GM23338 (cell line): ENCODE measurements around the gene GPR176. TPM values are rescaled to one million over a fixed set of nuclear protein-coding genes. Genes with fewer than 3 reads are reported as not detected.
A peak's percentile ranks its signal among the peaks of the same experiment; 100 is the strongest.

Experiments used
- ATAC-seq: fragments of 200-7000 bp; cut with Tn5 transposase; 3 replicates; pipeline ENCODE4 v1.9.1; 2020
- DNase-seq: peaks from one replicate; pipeline ENCODE4 v3.0.0-alpha.2; 2015; ENCODE audit warnings: low spot score
- H2AFZ ChIP-seq: fragments of 200-600 bp; sonication (generic); 2 replicates; pipeline ENCODE4 v1.8.0; 2016; ENCODE audit warnings: antibody characterized with exemption, mild to moderate bottlenecking, moderate library complexity
- H3F3A ChIP-seq: fragments of 200-600 bp; sonication (generic); replicated peaks from 2 replicates; pipeline ENCODE4 v1.8.0; 2017; ENCODE audit warnings: antibody characterized with exemption, mixed run types, low read depth
- H3K27ac ChIP-seq: fragments of 200-600 bp; sonication (generic); 2 replicates; pipeline ENCODE4 v1.6.1; 2016; ENCODE audit warnings: low read depth
- H3K27me3 ChIP-seq: fragments of 200-600 bp; sonication (generic); 2 replicates; pipeline ENCODE4 v1.8.0; 2016; ENCODE audit warnings: mild to moderate bottlenecking, mixed run types, moderate library complexity; ENCODE audit not compliant: insufficient read depth
- H3K36me3 ChIP-seq: fragments of 200-600 bp; sonication (generic); 2 replicates; pipeline ENCODE4 v1.8.0; 2016; ENCODE audit warnings: mild to moderate bottlenecking; ENCODE audit not compliant: insufficient read depth
- H3K4me1 ChIP-seq: fragments of 200-600 bp; sonication (generic); 2 replicates; pipeline ENCODE4 v1.8.0; 2016; ENCODE audit warnings: mild to moderate bottlenecking, moderate library complexity; ENCODE audit not compliant: insufficient read depth
- H3K4me2 ChIP-seq: fragments of 200-600 bp; sonication (generic); 2 replicates; pipeline ENCODE4 v1.7.1; 2017; ENCODE audit warnings: mixed run types
- H3K4me3 ChIP-seq: fragments of 200-600 bp; sonication (generic); 2 replicates; pipeline ENCODE4 v1.6.1; 2016; ENCODE audit warnings: mixed run types
- H3K79me2 ChIP-seq: fragments of 200-600 bp; sonication (generic); replicated peaks from 2 replicates; pipeline ENCODE4 v1.8.0; 2017; ENCODE audit warnings: mild to moderate bottlenecking; ENCODE audit not compliant: insufficient read depth
- H3K9me2 ChIP-seq: fragments of 200-600 bp; sonication (generic); 2 replicates; pipeline ENCODE4 v1.8.0; 2017; ENCODE audit not compliant: insufficient read depth
- H4K20me1 ChIP-seq: fragments of 200-600 bp; sonication (generic); replicated peaks from 2 replicates; pipeline ENCODE4 v1.8.0; 2017; ENCODE audit warnings: mild to moderate bottlenecking; ENCODE audit not compliant: insufficient read depth
- H3K27ac Mint-ChIP-seq: 2 replicates; pipeline ENCODE4 v1.8.0; 2020; ENCODE audit warnings: inconsistent platforms, mild to moderate bottlenecking, moderate library complexity, mixed read lengths
- H3K27me3 Mint-ChIP-seq: 3 replicates; pipeline ENCODE4 v1.8.0; 2022; ENCODE audit warnings: low read depth, mild to moderate bottlenecking, moderate library complexity, mixed read lengths, inconsistent platforms; ENCODE audit not compliant: insufficient read depth, poor library complexity
- H3K36me3 Mint-ChIP-seq: 3 replicates; pipeline ENCODE4 v1.8.0; 2021; ENCODE audit warnings: low read depth, mild to moderate bottlenecking, inconsistent platforms, moderate library complexity, mixed read lengths
- H3K4me1 Mint-ChIP-seq: 3 replicates; pipeline ENCODE4 v1.8.0; 2020; ENCODE audit warnings: mild to moderate bottlenecking, inconsistent platforms, mixed read lengths
- H3K4me3 Mint-ChIP-seq: 3 replicates; pipeline ENCODE4 v1.8.0; 2021; ENCODE audit warnings: moderate library complexity, mild to moderate bottlenecking, inconsistent platforms, mixed read lengths
- H3K9me3 Mint-ChIP-seq: 3 replicates; pipeline ENCODE4 v1.8.0; 2020; ENCODE audit warnings: moderate library complexity, mild to moderate bottlenecking, inconsistent platforms, mixed read lengths
- CREB1 ChIP-seq: fragments of 250-450 bp; sonication (Bioruptor Pico); IDR thresholded peaks from 2 replicates; pipeline ENCODE4 v1.5.0; 2020; ENCODE audit warnings: low read depth, mild to moderate bottlenecking, moderate library complexity
- ETS1 ChIP-seq: IDR thresholded peaks from 2 replicates; pipeline ENCODE4 v1.6.1; 2016; ENCODE audit warnings: antibody characterized with exemption
- EZH2 ChIP-seq: fragments of 200-600 bp; sonication (generic); IDR thresholded peaks from one replicate; pipeline ENCODE4 v1.8.0; 2017; ENCODE audit warnings: antibody characterized with exemption, mild to moderate bottlenecking, low read depth; ENCODE audit not compliant: unreplicated experiment
- EZH2phosphoT487 ChIP-seq: fragments of 200-600 bp; sonication (generic); IDR thresholded peaks from one replicate; pipeline ENCODE4 v1.8.1; 2018; ENCODE audit warnings: antibody characterized with exemption; ENCODE audit not compliant: unreplicated experiment
- JUNB ChIP-seq: IDR thresholded peaks from one replicate; pipeline ENCODE4 v1.6.1; 2016; ENCODE audit warnings: antibody characterized with exemption; ENCODE audit not compliant: unreplicated experiment
- NANOG ChIP-seq: IDR thresholded peaks from 2 replicates; pipeline ENCODE4 v1.6.1; 2016; ENCODE audit warnings: antibody characterized with exemption, borderline replicate concordance
- POLR2AphosphoS5 ChIP-seq: IDR thresholded peaks from 2 replicates; pipeline ENCODE4 v1.6.1; 2016; ENCODE audit warnings: antibody characterized with exemption, low read depth
- STAT1 ChIP-seq: IDR thresholded peaks from one replicate; pipeline ENCODE4 v1.6.1; 2016; ENCODE audit warnings: antibody characterized with exemption; ENCODE audit not compliant: unreplicated experiment
- ZNF114 ChIP-seq: fragments of 250-450 bp; sonication (Bioruptor Pico); IDR thresholded peaks from 2 replicates; pipeline ENCODE4 v1.5.0; 2020; ENCODE audit warnings: mild to moderate bottlenecking, moderate library complexity
- ZNF331 ChIP-seq: fragments of 250-450 bp; sonication (Bioruptor Pico); IDR thresholded peaks from 2 replicates; pipeline ENCODE4 v1.5.0; 2020; ENCODE audit warnings: low read depth, mild to moderate bottlenecking, moderate library complexity
- polyA plus RNA-seq: library from polyadenylated mRNA; unstranded; fragments of >200 nt; fragmentation: Nextera tagmentation; extraction: Ambion mirVana; gene quantifications from 2 replicates; pipeline ENCODE4 v1.2.1, GENCODE V29; 2016
- total RNA-seq: library from RNA; depleted of rRNA; stranded (reverse); fragments of >200 nt; shearing (Covaris generic); gene quantifications from 2 replicates; pipeline ENCODE4 v1.2.3, GENCODE V29; 2014
- TF ChIP-seq, protein P1 (sequence below), 2 experiments: fragments of 200-600 bp in 1 of 2; sonication (generic) in 1 of 2; conservative IDR thresholded peaks; 2 replicates each; pipeline versions ENCODE4 v1.5.1 to v1.6.1; 2016 to 2017; ENCODE audit warnings: antibody characterized with exemption in 2 of 2, low read depth in 2 of 2, mild to moderate bottlenecking in 2 of 2, moderate library complexity in 1 of 2

Gene GPR176
- total and polyA plus RNA-seq, 2 experiments from 2014 or later, result 60.0 to 248 TPM

GRCh38 chr15:39860871-39861270 is 59.2 kb downstream of the GPR176 start:
- no peak for DNase-seq
- peaks cover 2% of the 10 kb centered on the region for H3K27me3 Mint-ChIP-seq
- peaks cover 52% of the 10 kb centered on the region for H3K4me1 Mint-ChIP-seq
- no peak overlapping the region for H3K4me3 Mint-ChIP-seq
- Histone ChIP-seq H3K27ac (peak overlapping the region; percentile 79), H3K4me2 (no peak overlapping the region), H2AFZ (no peak overlapping the region), H3K9me2 (no peaks in the 10 kb centered on the region), H4K20me1 (peaks cover 38% of the 10 kb centered on the region), H3F3A (peaks cover 5% of the 10 kb centered on the region; the same call in 1 of the 2 replicates), H3K4me3 (no peak overlapping the region), H3K36me3 (no peaks in the 10 kb centered on the region), H3K4me1 (peaks cover 17% of the 10 kb centered on the region), H3K79me2 (peaks cover 100% of the 10 kb centered on the region), H3K27me3 (no peaks in the 10 kb centered on the region)
- H3K36me3 Mint-ChIP-seq, result peaks cover 48% of the 10 kb centered on the region
- H3K9me3 Mint-ChIP-seq, result peaks cover 3% of the 10 kb centered on the region; the same call in 1 of the 3 replicates
- no peak for ATAC-seq
- H3K27ac Mint-ChIP-seq, result peak overlapping the region; percentile 62
- no peak for TF ChIP-seq ZNF331 (CRISPR knock-in tag)
- no peak for TF ChIP-seq CREB1 (CRISPR knock-in tag)
- TF ChIP-seq, protein P1, sequence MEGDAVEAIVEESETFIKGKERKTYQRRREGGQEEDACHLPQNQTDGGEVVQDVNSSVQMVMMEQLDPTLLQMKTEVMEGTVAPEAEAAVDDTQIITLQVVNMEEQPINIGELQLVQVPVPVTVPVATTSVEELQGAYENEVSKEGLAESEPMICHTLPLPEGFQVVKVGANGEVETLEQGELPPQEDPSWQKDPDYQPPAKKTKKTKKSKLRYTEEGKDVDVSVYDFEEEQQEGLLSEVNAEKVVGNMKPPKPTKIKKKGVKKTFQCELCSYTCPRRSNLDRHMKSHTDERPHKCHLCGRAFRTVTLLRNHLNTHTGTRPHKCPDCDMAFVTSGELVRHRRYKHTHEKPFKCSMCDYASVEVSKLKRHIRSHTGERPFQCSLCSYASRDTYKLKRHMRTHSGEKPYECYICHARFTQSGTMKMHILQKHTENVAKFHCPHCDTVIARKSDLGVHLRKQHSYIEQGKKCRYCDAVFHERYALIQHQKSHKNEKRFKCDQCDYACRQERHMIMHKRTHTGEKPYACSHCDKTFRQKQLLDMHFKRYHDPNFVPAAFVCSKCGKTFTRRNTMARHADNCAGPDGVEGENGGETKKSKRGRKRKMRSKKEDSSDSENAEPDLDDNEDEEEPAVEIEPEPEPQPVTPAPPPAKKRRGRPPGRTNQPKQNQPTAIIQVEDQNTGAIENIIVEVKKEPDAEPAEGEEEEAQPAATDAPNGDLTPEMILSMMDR (conservative IDR thresholded peaks at IDR 0.05; ENCODE audit: low read depth in 2 of 2), result no peak
- TF ChIP-seq POLR2AphosphoS5, result no peak

- DNase-seq (peak; percentile 51), ATAC-seq (peak; percentile 55)
- TF ChIP-seq CREB1 (CRISPR knock-in tag), result no peak
- Histone ChIP-seq H3K4me2 (no peak overlapping the region), H3K4me1 (peaks cover 22% of the 10 kb centered on the region), H3K9me2 (no peaks in the 10 kb centered on the region), H3F3A (peaks cover 5% of the 10 kb centered on the region; the same call in 1 of the 2 replicates), H3K27me3 (no peaks in the 10 kb centered on the region), H3K4me3 (no peak overlapping the region), H3K36me3 (no peaks in the 10 kb centered on the region), H2AFZ (no peak overlapping the region), H4K20me1 (peaks cover 35% of the 10 kb centered on the region), H3K79me2 (peaks cover 100% of the 10 kb centered on the region), H3K27ac (peak overlapping the region; percentile 79)
- H3K27me3 Mint-ChIP-seq, result peaks cover 2% of the 10 kb centered on the region
- H3K4me1 Mint-ChIP-seq, result peaks cover 53% of the 10 kb centered on the region
- peaks cover 3% of the 10 kb centered on the region; the same call in 1 of the 3 replicates for H3K9me3 Mint-ChIP-seq
- peaks cover 48% of the 10 kb centered on the region for H3K36me3 Mint-ChIP-seq
- H3K4me3 Mint-ChIP-seq, result no peak overlapping the region
- peak overlapping the region; percentile 62 for H3K27ac Mint-ChIP-seq
Measured at GRCh38 chr15:39860200-39860599, 59.9 kb downstream of the GPR176 start.

- Histone ChIP-seq H3F3A (peaks cover 5% of the 10 kb centered on the region; the same call in 1 of the 2 replicates), H3K4me2 (no peak overlapping the region), H3K27me3 (no peaks in the 10 kb centered on the region), H3K36me3 (no peaks in the 10 kb centered on the region), H3K4me3 (no peak overlapping the region), H3K27ac (no peak overlapping the region), H4K20me1 (peaks cover 30% of the 10 kb centered on the region; the same call in 1 of the 2 replicates), H3K9me2 (no peaks in the 10 kb centered on the region), H2AFZ (no peak overlapping the region), H3K4me1 (peaks cover 22% of the 10 kb centered on the region), H3K79me2 (peaks cover 100% of the 10 kb centered on the region)
- no peak overlapping the region for H3K4me3 Mint-ChIP-seq
- no peak for ATAC-seq
- H3K36me3 Mint-ChIP-seq, result peaks cover 48% of the 10 kb centered on the region
- peaks cover 2% of the 10 kb centered on the region for H3K27me3 Mint-ChIP-seq
- H3K27ac Mint-ChIP-seq, result no peak overlapping the region
- DNase-seq, result no peak
- peaks cover 3% of the 10 kb centered on the region; the same call in 1 of the 3 replicates for H3K9me3 Mint-ChIP-seq
- H3K4me1 Mint-ChIP-seq, result peaks cover 53% of the 10 kb centered on the region
- TF ChIP-seq NANOG (no peak), JUNB (no peak), EZH2phosphoT487 (no peak), EZH2 (no peak), ZNF331 (CRISPR knock-in tag) (no peak), STAT1 (no peak), ZNF114 (no peak), POLR2AphosphoS5 (no peak), ETS1 (no peak)
- TF ChIP-seq, protein P1 (conservative IDR thresholded peaks at IDR 0.05; ENCODE audit: low read depth in 2 of 2), result no peak
Measured at GRCh38 chr15:39859636-39860035, 60.4 kb downstream of the GPR176 start.
